Erythroblast (primary cell): Measurements from ENCODE around the gene PHF21B.
A peak's percentile ranks its signal among the peaks of the same experiment; 100 is the strongest.

Experiments
- DNase-seq, 2 experiments: peaks; one replicate each; lab custom pipeline; 2025; lab: John Stamatoyannopoulos, UW
- GATA1 ChIP-seq: IDR thresholded peaks from 2 replicates; pipeline ENCODE4 v1.6.1; 2011; ENCODE audit warnings: low read depth, mild to moderate bottlenecking, control low read depth, low read length, moderate library complexity
- POLR2A ChIP-seq: IDR thresholded peaks from 2 replicates; pipeline ENCODE4 v1.6.1; 2011; ENCODE audit warnings: mild to moderate bottlenecking, low read length

Gene PHF21B

GRCh38 chr22:44988671-44989070 lies 21.1 kb downstream of the PHF21B start:
- TF ChIP-seq POLR2A (no peak), GATA1 (no peak)
- no peak for DNase-seq

DNA sequence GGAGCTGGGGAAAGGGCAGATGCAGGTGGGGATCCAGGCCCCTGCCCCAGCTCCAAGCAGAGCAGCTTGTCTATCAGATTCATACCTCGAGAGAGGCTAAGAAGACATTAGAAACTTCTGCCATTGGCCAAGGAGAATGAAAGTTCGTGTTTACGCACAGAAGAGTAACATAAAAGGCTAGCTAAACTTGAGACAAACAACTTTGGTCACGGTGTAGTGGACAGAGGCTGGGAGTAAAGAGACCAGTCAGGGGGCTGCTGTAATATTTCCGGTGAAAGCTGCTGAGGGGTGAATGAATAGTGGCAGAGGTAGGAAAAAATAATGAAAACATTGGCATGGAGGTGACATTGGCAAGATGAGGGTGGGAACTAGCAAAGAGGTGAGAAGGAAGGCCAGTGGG lies 22.9 kb downstream of the PHF21B start:
- no peak for DNase-seq
- TF ChIP-seq GATA1 (no peak), POLR2A (no peak)

DNA sequence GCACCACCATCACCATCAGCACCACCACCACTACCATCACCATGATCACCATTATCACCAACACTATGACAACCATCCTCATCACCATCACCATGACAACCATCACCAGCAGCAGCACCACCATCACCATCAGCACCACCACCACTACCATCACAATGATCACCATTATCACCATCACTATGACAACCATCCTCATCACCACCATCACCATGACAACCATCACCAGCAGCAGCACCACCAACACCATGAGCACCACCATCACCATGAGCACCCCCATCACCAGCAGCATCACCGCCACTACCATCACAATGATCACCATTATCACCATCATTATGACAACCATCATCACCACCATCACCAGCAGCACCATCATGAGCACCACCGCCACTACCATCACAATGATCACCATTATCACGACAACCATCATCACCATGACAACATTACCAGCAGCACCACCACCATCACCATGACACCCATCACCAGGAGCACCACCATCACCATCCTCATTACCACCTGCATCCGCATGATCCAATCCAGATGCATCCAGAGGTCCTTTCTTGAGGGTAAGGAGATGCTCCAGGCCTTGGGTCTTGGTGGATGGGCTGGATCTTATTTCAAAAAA lies 23.8 kb downstream of the PHF21B start:
- TF ChIP-seq POLR2A (no peak), GATA1 (no peak)
- peak in 1 of 2 experiments; percentile 14 for DNase-seq

DNA sequence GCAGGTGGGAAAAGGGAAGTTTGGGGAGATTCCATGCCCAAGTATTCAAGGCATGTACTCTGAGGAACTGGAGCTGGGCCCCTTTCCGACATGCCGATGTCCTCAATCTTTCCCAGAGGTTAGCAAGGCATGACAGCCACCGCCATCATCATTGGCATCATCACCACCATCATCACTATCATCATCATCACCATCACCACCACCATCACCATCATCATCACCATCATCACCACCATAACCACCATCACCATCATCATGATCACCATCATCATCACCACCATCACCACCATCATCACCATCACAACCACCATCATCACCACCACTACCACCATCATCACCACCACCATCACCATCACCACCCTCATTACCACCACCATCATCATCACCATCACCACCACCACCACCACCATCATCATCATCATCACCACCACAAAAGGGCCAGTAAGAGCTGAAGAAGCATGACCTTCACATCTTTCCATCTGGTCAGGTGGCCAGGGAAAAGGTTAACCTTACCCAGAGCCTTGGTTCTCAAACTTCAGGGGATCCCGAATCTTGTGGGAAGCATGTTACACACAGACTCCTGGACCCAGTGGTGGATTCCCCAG lies 25.8 kb downstream of the PHF21B start:
- TF ChIP-seq POLR2A, result no peak
- no peak for TF ChIP-seq GATA1
- DNase-seq, result no peak

GRCh38 chr22:44982445-44982844 lies 27.4 kb downstream of the PHF21B start:
- no peak for TF ChIP-seq POLR2A
- no peak for TF ChIP-seq GATA1

DNA sequence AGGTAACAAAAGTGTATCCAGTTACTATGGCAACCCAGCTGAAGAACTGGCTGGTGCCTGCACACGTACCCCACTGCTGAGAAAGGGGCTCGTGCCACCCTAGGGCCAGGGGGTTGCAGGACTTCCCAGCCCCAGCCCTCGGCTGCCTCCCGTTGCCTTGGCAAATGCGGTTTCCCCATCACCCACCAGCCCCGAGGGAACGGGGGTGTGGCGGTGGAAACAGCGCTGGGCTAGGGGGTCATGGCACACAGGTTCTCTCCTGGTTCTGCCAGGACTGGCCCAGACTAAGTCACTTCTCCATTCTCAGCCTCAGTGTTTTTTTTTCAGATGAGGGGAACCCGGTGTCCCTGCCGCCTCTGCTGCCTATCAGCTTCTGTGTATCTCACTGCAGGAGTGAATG lies 27.9 kb downstream of the PHF21B start:
- TF ChIP-seq GATA1, result no peak
- DNase-seq, result no peak

More at GRCh38 chr22:44982445-44982844, 27.4 kb downstream of the PHF21B start:
- DNase-seq, result no peak

GRCh38 chr22:44979154-44979553 lies 30.7 kb downstream of the PHF21B start:
- TF ChIP-seq GATA1 (no peak), POLR2A (no peak)
- no peak for DNase-seq

GRCh38 chr22:44975427-44976262 lies 34.2 kb downstream of the PHF21B start:
- DNase-seq, result peak; percentile 82 to 86
- TF ChIP-seq POLR2A (no peak), GATA1 (no peak)

DNA sequence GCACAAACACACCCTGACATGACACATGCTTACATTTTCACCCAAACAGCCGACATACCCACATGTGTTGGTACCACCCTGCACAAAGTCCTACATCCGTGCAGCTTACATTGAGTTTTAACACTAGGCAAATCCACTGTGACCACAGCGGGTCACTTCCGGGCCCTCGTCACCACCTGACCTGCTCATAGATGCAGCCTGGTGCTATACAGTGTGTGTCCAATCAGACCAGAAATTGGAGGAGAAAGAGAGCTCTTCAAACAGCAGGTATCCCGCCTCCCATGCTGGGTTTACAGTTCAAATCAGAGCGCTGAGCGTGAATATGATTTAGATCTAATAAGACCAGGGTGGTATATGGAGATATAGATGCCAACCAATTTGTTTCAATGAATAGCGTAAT lies 35.4 kb downstream of the PHF21B start:
- no peak for TF ChIP-seq GATA1
- TF ChIP-seq POLR2A, result no peak
- DNase-seq, result no peak

DNA sequence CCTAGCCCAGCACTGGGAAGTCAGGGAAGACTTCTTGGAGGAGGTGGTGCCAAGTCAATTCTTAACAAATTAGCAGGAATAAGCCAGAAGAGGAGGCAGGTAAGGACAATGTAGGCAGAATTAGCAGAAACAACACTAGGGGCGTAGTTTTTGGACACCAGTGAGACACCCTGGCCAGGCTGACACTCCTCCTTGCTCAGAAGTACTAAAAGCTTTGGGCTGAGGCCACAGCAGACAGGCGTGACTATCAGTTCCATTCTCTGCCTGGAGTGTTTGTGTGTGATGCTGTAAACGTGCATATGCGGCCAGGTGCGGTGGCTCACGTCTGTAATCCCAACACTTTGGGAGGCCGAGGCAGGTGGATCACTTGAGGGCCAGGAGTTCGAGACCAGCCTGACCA lies 36.0 kb downstream of the PHF21B start:
- TF ChIP-seq GATA1 (no peak), POLR2A (no peak)
- no peak for DNase-seq

- TF ChIP-seq GATA1 (no peak), POLR2A (no peak)
- DNase-seq, result no peak
These were observed 37.3 kb downstream of the PHF21B start for GRCh38 chr22:44972363-44973083.

DNA sequence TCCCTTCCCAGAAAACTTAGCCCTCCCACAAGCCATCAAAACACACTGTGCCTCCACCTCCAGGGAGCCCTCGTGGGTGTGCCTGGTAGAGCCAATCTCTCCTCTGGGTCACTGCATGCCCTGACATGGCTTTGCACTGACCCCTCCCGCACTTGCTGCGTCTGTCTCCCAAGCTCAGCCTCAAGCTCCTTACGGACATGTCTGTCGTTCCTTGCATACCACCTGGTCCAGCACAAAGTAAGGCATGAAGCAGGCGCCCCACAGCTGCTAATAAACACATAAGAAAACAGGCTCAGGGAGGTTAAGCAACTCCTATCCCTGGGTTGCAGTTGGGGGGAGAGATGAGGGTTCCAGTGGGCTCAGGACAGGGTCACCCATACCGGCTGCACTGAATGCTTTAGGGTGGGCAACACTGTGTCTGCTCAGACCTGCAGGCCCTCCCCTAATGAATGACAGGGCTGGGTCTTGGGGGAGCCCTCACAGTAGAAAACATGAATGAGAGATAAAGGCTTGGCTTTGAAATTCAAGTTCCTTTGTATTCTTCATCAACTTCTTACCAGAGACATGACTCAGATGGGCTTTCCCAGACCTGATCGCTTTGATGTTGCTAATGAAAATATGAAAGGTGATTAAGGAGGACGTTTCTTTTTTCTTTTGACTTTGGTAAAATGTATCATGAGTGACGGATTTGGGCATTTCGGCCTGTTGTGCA lies 38.0 kb downstream of the PHF21B start:
- DNase-seq, result no peak
- TF ChIP-seq POLR2A (no peak), GATA1 (no peak)

- TF ChIP-seq GATA1 (no peak), POLR2A (no peak)
- no peak for DNase-seq
These were observed 39.5 kb downstream of the PHF21B start for GRCh38 chr22:44970291-44970690.
